Measurements from ENCODE around the gene FBXO38.
A peak's percentile ranks its signal among the peaks of the same experiment; 100 is the strongest.

FBXO38 gene

GRCh38 chr5:148455185-148455584 is 71.4 kb downstream of the FBXO38 start:
- no peaks in the 10 kb centered on the region; the same call in 1 of the 2 replicates for H3K27me3 ChIP-seq (replicated peaks; ENCODE audit: control insufficient read depth, insufficient read depth, low read length)
- H3K4me3 ChIP-seq (replicated peaks; ENCODE audit: low read depth, low read length): no peak overlapping the region
- no peaks in the 10 kb centered on the region for H3K36me3 ChIP-seq (ENCODE audit: control insufficient read depth, insufficient read depth, low read length)
- DNase-seq (ENCODE audit: extremely low read depth, insufficient read length): no peak
- TF ChIP-seq CTCF (IDR thresholded peaks at IDR 0.05; ENCODE audit: insufficient read depth, low read length, poor library complexity, severe bottlenecking): no peak

DNA sequence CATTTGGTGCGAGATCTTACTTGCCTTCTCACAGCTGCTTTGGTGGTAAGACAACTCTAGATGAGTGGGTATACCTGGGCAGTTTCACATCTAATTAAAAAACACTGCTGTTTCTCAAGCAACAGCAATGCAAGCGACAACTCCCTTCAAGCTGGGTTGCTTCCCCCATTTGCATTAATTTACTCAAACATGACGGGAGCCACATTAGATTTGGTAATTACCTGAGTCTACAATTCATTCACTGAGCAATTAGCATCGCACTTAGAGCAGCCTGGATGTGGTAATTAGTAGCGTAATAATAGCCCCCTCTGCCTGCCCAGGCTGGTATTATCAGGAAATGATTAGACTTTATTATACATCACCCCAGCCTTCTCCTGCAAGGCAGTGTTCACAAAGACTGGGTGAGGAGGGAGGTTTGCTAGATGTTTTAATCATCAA is 73.4 kb downstream of the FBXO38 start:
- Histone ChIP-seq H3K4me3 (replicated peaks; ENCODE audit: low read depth, low read length) (no peak overlapping the region), H3K27me3 (replicated peaks; ENCODE audit: control insufficient read depth, insufficient read depth, low read length) (no peaks in the 10 kb centered on the region; the same call in 1 of the 2 replicates), H3K36me3 (ENCODE audit: control insufficient read depth, insufficient read depth, low read length) (no peaks in the 10 kb centered on the region)
- DNase-seq (ENCODE audit: extremely low read depth, insufficient read length): peak; percentile 15
- TF ChIP-seq CTCF (IDR thresholded peaks at IDR 0.05; ENCODE audit: insufficient read depth, low read length, poor library complexity, severe bottlenecking): peak; percentile 36

GRCh38 chr5:148458036-148458888 is 74.5 kb downstream of the FBXO38 start:
- no peak for DNase-seq (ENCODE audit: extremely low read depth, insufficient read length)
- TF ChIP-seq CTCF (IDR thresholded peaks at IDR 0.05; ENCODE audit: insufficient read depth, low read length, poor library complexity, severe bottlenecking): no peak
- H3K36me3 ChIP-seq (ENCODE audit: control insufficient read depth, insufficient read depth, low read length): no peaks in the 10 kb centered on the region

GRCh38 chr5:148459669-148460068 is 75.9 kb downstream of the FBXO38 start:
- DNase-seq (ENCODE audit: extremely low read depth, insufficient read length): no peak
- TF ChIP-seq CTCF (IDR thresholded peaks at IDR 0.05; ENCODE audit: insufficient read depth, low read length, poor library complexity, severe bottlenecking): no peak
- Histone ChIP-seq H3K36me3 (ENCODE audit: control insufficient read depth, insufficient read depth, low read length) (no peaks in the 10 kb centered on the region), H3K27me3 (replicated peaks; ENCODE audit: control insufficient read depth, insufficient read depth, low read length) (no peaks in the 10 kb centered on the region; the same call in 1 of the 2 replicates), H3K4me3 (replicated peaks; ENCODE audit: low read depth, low read length) (no peak overlapping the region)

More at GRCh38 chr5:148458036-148458888, 74.5 kb downstream of the FBXO38 start:
- H3K4me3 ChIP-seq (replicated peaks; ENCODE audit: low read depth, low read length): no peak overlapping the region
- no peaks in the 10 kb centered on the region; the same call in 1 of the 2 replicates for H3K27me3 ChIP-seq (replicated peaks; ENCODE audit: control insufficient read depth, insufficient read depth, low read length)

DNA sequence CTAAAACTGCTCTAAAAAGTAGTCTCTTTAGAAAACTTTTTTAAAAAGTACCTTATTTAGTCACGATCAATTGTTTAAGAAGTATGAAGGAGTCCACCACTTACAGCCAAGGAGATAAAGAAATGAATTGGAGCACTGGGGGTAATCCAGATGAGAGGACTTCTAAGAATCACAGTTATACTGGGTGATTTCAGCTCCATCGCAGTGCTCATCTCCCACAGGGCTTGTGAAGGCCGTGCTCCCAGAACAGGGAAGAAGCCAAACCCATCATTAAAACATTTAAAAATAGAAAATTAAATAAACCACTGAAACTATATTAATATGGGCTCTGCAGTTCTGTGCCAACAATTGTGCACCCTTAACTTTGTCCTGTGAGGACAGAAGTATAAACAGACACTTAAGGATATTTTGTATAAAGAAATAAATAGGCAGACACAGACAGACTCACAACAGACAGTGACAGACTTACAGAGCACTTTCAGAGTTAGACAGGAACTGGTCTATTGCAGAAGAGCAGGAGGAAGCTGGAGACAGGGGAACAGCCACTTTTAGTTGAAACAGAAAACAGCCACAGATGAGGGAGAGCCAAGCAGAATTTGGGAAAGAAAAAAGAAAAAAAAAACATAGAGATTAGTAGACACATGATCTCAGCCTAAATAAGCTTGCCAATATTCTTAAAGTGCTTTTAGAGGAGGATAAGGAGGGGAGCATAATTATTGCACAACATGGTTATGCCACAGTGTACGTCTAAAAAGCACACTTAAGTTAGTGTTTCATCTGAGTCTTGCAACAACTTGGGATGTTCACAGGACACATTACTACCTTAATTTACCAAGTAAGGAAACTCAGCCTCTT is 81.8 kb downstream of the FBXO38 start:
- TF ChIP-seq CTCF (IDR thresholded peaks at IDR 0.05; ENCODE audit: insufficient read depth, low read length, poor library complexity, severe bottlenecking): no peak
- DNase-seq (ENCODE audit: extremely low read depth, insufficient read length): no peak
- H3K4me3 ChIP-seq (replicated peaks; ENCODE audit: low read depth, low read length): no peak overlapping the region
- no peaks in the 10 kb centered on the region; the same call in 1 of the 2 replicates for H3K27me3 ChIP-seq (replicated peaks; ENCODE audit: control insufficient read depth, insufficient read depth, low read length)
- no peaks in the 10 kb centered on the region for H3K36me3 ChIP-seq (ENCODE audit: control insufficient read depth, insufficient read depth, low read length)

Data from GM06990 (cell line).